K562 (cell line): ENCODE measurements around the gene DAPK2. TPM values are rescaled to one million over a fixed set of nuclear protein-coding genes. Genes with fewer than 3 reads are reported as not detected.
A peak's percentile ranks its signal among the peaks of the same experiment; 100 is the strongest.

Experiments
- FOXA3 ChIP-seq, 2 experiments: fragments of 450-650 bp in 1 of 2; sonication (generic) in 1 of 2; formaldehyde crosslinking; IDR thresholded peaks in 1 of 2; conservative IDR thresholded peaks in 1 of 2; 2 replicates each; pipeline versions ENCODE4 v1.4.0 to v1.8.0; 2020 to 2022; ENCODE audit warnings: mild to moderate bottlenecking in 2 of 2, missing genetic modification reagents in 1 of 2
- GATAD2B ChIP-seq: fragments of 450-650 bp; IDR thresholded peaks from 2 replicates; pipeline ENCODE4 v1.6.1; 2017; ENCODE audit warnings: mild to moderate bottlenecking, borderline replicate concordance
- HDAC8 ChIP-seq: fragments of 450-650 bp; IDR thresholded peaks from 2 replicates; pipeline ENCODE4 v1.6.1; 2016; ENCODE audit warnings: mild to moderate bottlenecking, missing genetic modification characterization, moderate library complexity, missing compliant biosample characterization
- MYBL2 ChIP-seq, 2 experiments: fragments of 450-650 bp in 1 of 2; sonication (generic) in 1 of 2; formaldehyde crosslinking in 1 of 2; IDR thresholded peaks; 2 replicates each; pipeline versions ENCODE4 v1.6.1 to v1.8.1; 2017 to 2022; ENCODE audit warnings: borderline replicate concordance in 1 of 2, inconsistent platforms in 1 of 2, low read depth in 1 of 2, mild to moderate bottlenecking in 1 of 2, missing genetic modification reagents in 1 of 2, moderate library complexity in 1 of 2
- NR4A1 ChIP-seq, 2 experiments: fragments of 250-450 bp in 1 of 2; fragments of 450-650 bp in 1 of 2; sonication (Bioruptor Pico) in 1 of 2; IDR thresholded peaks; 2 replicates each; pipeline versions ENCODE4 v1.4.0 to v1.6.1; 2016 to 2020; ENCODE audit warnings: mild to moderate bottlenecking in 2 of 2, missing compliant biosample characterization in 1 of 2, missing genetic modification characterization in 1 of 2, moderate library complexity in 1 of 2
- OTX1 ChIP-seq: fragments of 450-650 bp; formaldehyde crosslinking; IDR thresholded peaks from 2 replicates; pipeline ENCODE4 v1.4.0; 2022; ENCODE audit warnings: mild to moderate bottlenecking
- TCF7 ChIP-seq: sonication (generic); IDR thresholded peaks from 2 replicates; pipeline ENCODE4 v1.6.1; 2016; ENCODE audit warnings: antibody characterized with exemption, borderline replicate concordance
- polyA plus RNA-seq, 8 experiments: library from polyadenylated mRNA; depleted of rRNA in 4 of 8; stranded (reverse) in 5 of 8; unstranded in 3 of 8; fragments of >200 nt; fragmentation: Nextera tagmentation in 2 of 8; fragmentation: Illumina TruSeq in 1 of 8; extraction: Ambion mirVana in 2 of 8; extraction: Trizol in 1 of 8; gene quantifications; 2 replicates each; pipeline versions ENCODE4 v1.2.1 to v1.2.3, GENCODE V29; 2011 to 2014; ENCODE audit warnings: inconsistent platforms in 1 of 8, missing spikeins in 1 of 8
- total RNA-seq, 7 experiments: library from RNA; depleted of rRNA in 6 of 7; stranded (reverse); fragments of >200 nt in 6 of 7; fragmentation: Illumina TruSeq in 2 of 7; extraction: Trizol in 2 of 7; gene quantifications; 2 replicates each; pipeline versions ENCODE4 v1.2.1 to v1.2.3, GENCODE V29; 2011 to 2021; ENCODE audit warnings: low replicate concordance in 1 of 7
- TF ChIP-seq, protein P1 (sequence below), 2 experiments: fragments of 450-650 bp in 1 of 2; sonication (generic) in 1 of 2; formaldehyde crosslinking in 1 of 2; IDR thresholded peaks; 2 replicates each; pipeline versions ENCODE4 v1.7.1 to v1.9.0; 2016 to 2022; ENCODE audit warnings: inconsistent platforms in 1 of 2, mild to moderate bottlenecking in 1 of 2, missing genetic modification reagents in 1 of 2
- TF ChIP-seq, protein P2 (sequence below): sonication (generic); formaldehyde crosslinking; IDR thresholded peaks from 2 replicates; pipeline ENCODE4 v1.8.1; 2023; ENCODE audit warnings: mild to moderate bottlenecking, missing genetic modification reagents
- TF ChIP-seq, protein P3 (sequence below): fragments of 250-450 bp; sonication (Bioruptor Pico); IDR thresholded peaks from 2 replicates; pipeline ENCODE4 v1.4.0; 2020; ENCODE audit warnings: mild to moderate bottlenecking, moderate library complexity, borderline replicate concordance

Gene DAPK2
- total and polyA plus RNA-seq, 9 of the 15 experiments (the other 6 are each of a cell fraction or from before 2014, with no cell fraction given), result 0.14 to 5.2 (median 2.2) TPM

DNA sequence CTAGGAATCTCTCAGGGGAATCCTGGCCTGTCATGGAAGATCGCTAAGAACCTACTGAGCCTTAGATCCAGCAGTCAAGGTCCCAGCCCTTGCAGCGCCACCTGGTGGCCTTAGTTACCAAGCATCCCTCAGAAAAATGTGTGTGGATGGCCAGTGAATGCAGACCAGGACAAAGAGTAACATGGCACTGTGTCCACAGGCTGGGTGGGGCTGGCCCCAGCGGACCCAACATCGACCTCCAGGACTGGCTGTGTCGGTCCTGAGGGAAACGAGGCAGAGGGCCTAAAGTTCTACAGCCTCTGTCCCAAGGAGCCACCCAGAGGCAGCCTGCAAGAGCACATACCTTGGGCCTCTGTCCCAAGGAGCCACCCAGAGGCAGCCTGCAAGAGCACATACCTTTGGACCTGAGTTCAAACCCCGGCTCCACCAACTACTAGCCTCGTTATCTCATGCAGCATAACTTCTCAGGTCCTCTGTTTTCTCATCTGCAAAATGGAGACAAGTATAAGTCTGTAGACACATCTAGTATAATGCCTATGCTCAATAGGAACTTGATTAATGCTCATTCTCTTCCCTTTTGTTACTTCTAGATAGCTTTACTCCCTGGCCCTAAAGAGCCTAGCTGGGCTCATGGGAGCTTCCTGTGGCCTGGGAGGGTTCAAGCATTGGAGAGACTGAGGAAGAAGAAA is 155.1 kb downstream of the DAPK2 start (continued):
- TF ChIP-seq FOXA3 (CRISPR knock-in tag; conservative IDR thresholded peaks at IDR 0.05 in 1 of 2, IDR thresholded peaks at IDR 0.05 in 1 of 2) (no peak), OTX1 (CRISPR knock-in tag) (no peak), MYBL2 (IDR thresholded peaks at IDR 0.05; ENCODE audit: low read depth) (no peak), MYBL2 (CRISPR knock-in tag; IDR thresholded peaks at IDR 0.05; ENCODE audit: borderline replicate concordance) (no peak), NR4A1 (CRISPR knock-in tag; IDR thresholded peaks at IDR 0.05) (no peak), NR4A1 (tag; IDR thresholded peaks at IDR 0.05) (0 out of 2 replicates have a peak, but pooled peaks have one; percentile 24), TCF7 (no peak), HDAC8 (no peak), GATAD2B (0 out of 2 replicates have a peak, but pooled peaks have one; percentile 26)
- TF ChIP-seq, protein P1, sequence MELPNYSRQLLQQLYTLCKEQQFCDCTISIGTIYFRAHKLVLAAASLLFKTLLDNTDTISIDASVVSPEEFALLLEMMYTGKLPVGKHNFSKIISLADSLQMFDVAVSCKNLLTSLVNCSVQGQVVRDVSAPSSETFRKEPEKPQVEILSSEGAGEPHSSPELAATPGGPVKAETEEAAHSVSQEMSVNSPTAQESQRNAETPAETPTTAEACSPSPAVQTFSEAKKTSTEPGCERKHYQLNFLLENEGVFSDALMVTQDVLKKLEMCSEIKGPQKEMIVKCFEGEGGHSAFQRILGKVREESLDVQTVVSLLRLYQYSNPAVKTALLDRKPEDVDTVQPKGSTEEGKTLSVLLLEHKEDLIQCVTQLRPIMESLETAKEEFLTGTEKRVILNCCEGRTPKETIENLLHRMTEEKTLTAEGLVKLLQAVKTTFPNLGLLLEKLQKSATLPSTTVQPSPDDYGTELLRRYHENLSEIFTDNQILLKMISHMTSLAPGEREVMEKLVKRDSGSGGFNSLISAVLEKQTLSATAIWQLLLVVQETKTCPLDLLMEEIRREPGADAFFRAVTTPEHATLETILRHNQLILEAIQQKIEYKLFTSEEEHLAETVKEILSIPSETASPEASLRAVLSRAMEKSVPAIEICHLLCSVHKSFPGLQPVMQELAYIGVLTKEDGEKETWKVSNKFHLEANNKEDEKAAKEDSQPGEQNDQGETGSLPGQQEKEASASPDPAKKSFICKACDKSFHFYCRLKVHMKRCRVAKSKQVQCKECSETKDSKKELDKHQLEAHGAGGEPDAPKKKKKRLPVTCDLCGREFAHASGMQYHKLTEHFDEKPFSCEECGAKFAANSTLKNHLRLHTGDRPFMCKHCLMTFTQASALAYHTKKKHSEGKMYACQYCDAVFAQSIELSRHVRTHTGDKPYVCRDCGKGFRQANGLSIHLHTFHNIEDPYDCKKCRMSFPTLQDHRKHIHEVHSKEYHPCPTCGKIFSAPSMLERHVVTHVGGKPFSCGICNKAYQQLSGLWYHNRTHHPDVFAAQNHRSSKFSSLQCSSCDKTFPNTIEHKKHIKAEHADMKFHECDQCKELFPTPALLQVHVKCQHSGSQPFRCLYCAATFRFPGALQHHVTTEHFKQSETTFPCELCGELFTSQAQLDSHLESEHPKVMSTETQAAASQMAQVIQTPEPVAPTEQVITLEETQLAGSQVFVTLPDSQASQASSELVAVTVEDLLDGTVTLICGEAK (IDR thresholded peaks at IDR 0.05), result no peak
- TF ChIP-seq, protein P1 (CRISPR knock-in tag; IDR thresholded peaks at IDR 0.05), result no peak
- TF ChIP-seq, protein P2, sequence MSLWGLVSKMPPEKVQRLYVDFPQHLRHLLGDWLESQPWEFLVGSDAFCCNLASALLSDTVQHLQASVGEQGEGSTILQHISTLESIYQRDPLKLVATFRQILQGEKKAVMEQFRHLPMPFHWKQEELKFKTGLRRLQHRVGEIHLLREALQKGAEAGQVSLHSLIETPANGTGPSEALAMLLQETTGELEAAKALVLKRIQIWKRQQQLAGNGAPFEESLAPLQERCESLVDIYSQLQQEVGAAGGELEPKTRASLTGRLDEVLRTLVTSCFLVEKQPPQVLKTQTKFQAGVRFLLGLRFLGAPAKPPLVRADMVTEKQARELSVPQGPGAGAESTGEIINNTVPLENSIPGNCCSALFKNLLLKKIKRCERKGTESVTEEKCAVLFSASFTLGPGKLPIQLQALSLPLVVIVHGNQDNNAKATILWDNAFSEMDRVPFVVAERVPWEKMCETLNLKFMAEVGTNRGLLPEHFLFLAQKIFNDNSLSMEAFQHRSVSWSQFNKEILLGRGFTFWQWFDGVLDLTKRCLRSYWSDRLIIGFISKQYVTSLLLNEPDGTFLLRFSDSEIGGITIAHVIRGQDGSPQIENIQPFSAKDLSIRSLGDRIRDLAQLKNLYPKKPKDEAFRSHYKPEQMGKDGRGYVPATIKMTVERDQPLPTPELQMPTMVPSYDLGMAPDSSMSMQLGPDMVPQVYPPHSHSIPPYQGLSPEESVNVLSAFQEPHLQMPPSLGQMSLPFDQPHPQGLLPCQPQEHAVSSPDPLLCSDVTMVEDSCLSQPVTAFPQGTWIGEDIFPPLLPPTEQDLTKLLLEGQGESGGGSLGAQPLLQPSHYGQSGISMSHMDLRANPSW (CRISPR knock-in tag), result no peak
- TF ChIP-seq, protein P3, sequence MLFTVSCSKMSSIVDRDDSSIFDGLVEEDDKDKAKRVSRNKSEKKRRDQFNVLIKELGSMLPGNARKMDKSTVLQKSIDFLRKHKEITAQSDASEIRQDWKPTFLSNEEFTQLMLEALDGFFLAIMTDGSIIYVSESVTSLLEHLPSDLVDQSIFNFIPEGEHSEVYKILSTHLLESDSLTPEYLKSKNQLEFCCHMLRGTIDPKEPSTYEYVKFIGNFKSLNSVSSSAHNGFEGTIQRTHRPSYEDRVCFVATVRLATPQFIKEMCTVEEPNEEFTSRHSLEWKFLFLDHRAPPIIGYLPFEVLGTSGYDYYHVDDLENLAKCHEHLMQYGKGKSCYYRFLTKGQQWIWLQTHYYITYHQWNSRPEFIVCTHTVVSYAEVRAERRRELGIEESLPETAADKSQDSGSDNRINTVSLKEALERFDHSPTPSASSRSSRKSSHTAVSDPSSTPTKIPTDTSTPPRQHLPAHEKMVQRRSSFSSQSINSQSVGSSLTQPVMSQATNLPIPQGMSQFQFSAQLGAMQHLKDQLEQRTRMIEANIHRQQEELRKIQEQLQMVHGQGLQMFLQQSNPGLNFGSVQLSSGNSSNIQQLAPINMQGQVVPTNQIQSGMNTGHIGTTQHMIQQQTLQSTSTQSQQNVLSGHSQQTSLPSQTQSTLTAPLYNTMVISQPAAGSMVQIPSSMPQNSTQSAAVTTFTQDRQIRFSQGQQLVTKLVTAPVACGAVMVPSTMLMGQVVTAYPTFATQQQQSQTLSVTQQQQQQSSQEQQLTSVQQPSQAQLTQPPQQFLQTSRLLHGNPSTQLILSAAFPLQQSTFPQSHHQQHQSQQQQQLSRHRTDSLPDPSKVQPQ (CRISPR knock-in tag), result no peak
